HepG2 (cell line): ENCODE results near the gene PGC. TPM values are rescaled to one million over a fixed set of nuclear protein-coding genes. Genes with fewer than 3 reads are reported as not detected.

Source experiments
- ATF4 ChIP-seq, 2 experiments: fragments of 450-650 bp in 1 of 2; sonication (generic) in 1 of 2; formaldehyde crosslinking; IDR thresholded peaks; 2 replicates each; pipeline versions ENCODE4 v1.5.0 to v1.8.0; 2020 to 2022; ENCODE audit warnings: mild to moderate bottlenecking in 1 of 2, missing genetic modification reagents in 1 of 2
- ELF3 ChIP-seq: IDR thresholded peaks from 2 replicates; pipeline ENCODE4 v1.6.1; 2016; ENCODE audit warnings: missing genetic modification reagents, missing compliant biosample characterization
- FOXC1 ChIP-seq: sonication (generic); formaldehyde crosslinking; IDR thresholded peaks from 2 replicates; pipeline ENCODE4 v1.8.0; 2022; ENCODE audit warnings: mild to moderate bottlenecking, missing genetic modification reagents, borderline replicate concordance
- HMGXB4 ChIP-seq, 2 experiments: sonication (generic) in 1 of 2; formaldehyde crosslinking in 1 of 2; IDR thresholded peaks; 2 replicates each; pipeline versions ENCODE4 v1.4.0 to v1.6.1; 2018 to 2020; ENCODE audit warnings: missing genetic modification reagents in 2 of 2, borderline replicate concordance in 1 of 2, low read depth in 1 of 2, mild to moderate bottlenecking in 1 of 2, missing biosample characterization in 1 of 2
- HOXA3 ChIP-seq: sonication (generic); formaldehyde crosslinking; IDR thresholded peaks from 2 replicates; pipeline ENCODE4 v1.5.0; 2020; ENCODE audit warnings: missing genetic modification reagents
- IRF1 ChIP-seq: sonication (generic); formaldehyde crosslinking; IDR thresholded peaks from 2 replicates; pipeline ENCODE4 v1.4.0; 2020; ENCODE audit warnings: low read depth, mild to moderate bottlenecking, missing genetic modification reagents
- MYC ChIP-seq: sonication (generic); formaldehyde crosslinking; IDR thresholded peaks from 2 replicates; pipeline ENCODE4 v1.9.0; 2021; ENCODE audit warnings: missing genetic modification reagents, borderline replicate concordance
- PHF21A ChIP-seq: sonication (generic); formaldehyde crosslinking; IDR thresholded peaks from 2 replicates; pipeline ENCODE4 v1.5.0; 2020; ENCODE audit warnings: mild to moderate bottlenecking, missing genetic modification reagents
- SALL1 ChIP-seq: sonication (generic); formaldehyde crosslinking; IDR thresholded peaks from 2 replicates; pipeline ENCODE4 v1.8.0; 2022; ENCODE audit warnings: mild to moderate bottlenecking, missing genetic modification reagents
- SP140L ChIP-seq: sonication (generic); formaldehyde crosslinking; IDR thresholded peaks from 2 replicates; pipeline ENCODE4 v1.4.0; 2020; ENCODE audit warnings: missing genetic modification reagents, borderline replicate concordance
- TOE1 ChIP-seq: sonication (generic); formaldehyde crosslinking; IDR thresholded peaks from 2 replicates; pipeline ENCODE4 v1.4.0; 2020; ENCODE audit warnings: mild to moderate bottlenecking, missing genetic modification reagents
- U2AF1 ChIP-seq: fragments of 200-400 bp; formaldehyde crosslinking; optimal IDR thresholded peaks from 2 replicates; pipeline ENCODE3; 2017; ENCODE audit warnings: mild to moderate bottlenecking, low read depth, low read length
- YY1 ChIP-seq: IDR thresholded peaks from 2 replicates; pipeline ENCODE4 v1.6.1; 2011; ENCODE audit warnings: low read length, low read depth, moderate library complexity, mild to moderate bottlenecking; ENCODE audit not compliant: insufficient read depth, insufficient replicate concordance
- ZBTB38 ChIP-seq: sonication (generic); formaldehyde crosslinking; IDR thresholded peaks from 2 replicates; pipeline ENCODE4 v1.5.1; 2020; ENCODE audit warnings: mild to moderate bottlenecking, missing genetic modification reagents
- ZFP41 ChIP-seq: sonication (generic); formaldehyde crosslinking; IDR thresholded peaks from 2 replicates; pipeline ENCODE4 v1.4.0; 2020; ENCODE audit warnings: mild to moderate bottlenecking, missing genetic modification reagents, borderline replicate concordance
- ZMYM4 ChIP-seq: sonication (generic); formaldehyde crosslinking; IDR thresholded peaks from 2 replicates; pipeline ENCODE4 v1.8.1; 2023; ENCODE audit warnings: mild to moderate bottlenecking, missing genetic modification reagents
- ZNF17 ChIP-seq: sonication (generic); formaldehyde crosslinking; IDR thresholded peaks from 2 replicates; pipeline ENCODE4 v1.5.0; 2020; ENCODE audit warnings: mild to moderate bottlenecking, missing genetic modification reagents
- ZNF432 ChIP-seq: sonication (generic); formaldehyde crosslinking; IDR thresholded peaks from 2 replicates; pipeline ENCODE4 v1.5.0; 2020; ENCODE audit warnings: missing genetic modification reagents, mild to moderate bottlenecking, borderline replicate concordance
- ZNF556 ChIP-seq: sonication (generic); formaldehyde crosslinking; IDR thresholded peaks from 2 replicates; pipeline ENCODE4 v1.4.0; 2020; ENCODE audit warnings: mild to moderate bottlenecking, missing genetic modification reagents, borderline replicate concordance
- ZNF562 ChIP-seq: sonication (generic); formaldehyde crosslinking; IDR thresholded peaks from 2 replicates; pipeline ENCODE4 v1.8.0; 2022; ENCODE audit warnings: missing genetic modification reagents, borderline replicate concordance
- ZNF574 ChIP-seq: sonication (generic); formaldehyde crosslinking; IDR thresholded peaks from 2 replicates; pipeline ENCODE4 v1.4.0; 2020; ENCODE audit warnings: missing genetic modification reagents
- ZNF766 ChIP-seq: sonication (generic); formaldehyde crosslinking; IDR thresholded peaks from 2 replicates; pipeline ENCODE4 v1.5.0; 2020; ENCODE audit warnings: missing genetic modification reagents, borderline replicate concordance
- ZNF83 ChIP-seq: sonication (generic); formaldehyde crosslinking; IDR thresholded peaks from 2 replicates; pipeline ENCODE4 v1.4.0; 2020; ENCODE audit warnings: missing genetic modification reagents, mild to moderate bottlenecking, borderline replicate concordance
- polyA plus RNA-seq, 8 experiments: library from polyadenylated mRNA; depleted of rRNA in 3 of 8; stranded (reverse) in 7 of 8; unstranded in 1 of 8; fragments of >200 nt; fragmentation: Illumina TruSeq in 4 of 8; extraction: Trizol in 4 of 8; gene quantifications; 2 replicates each; pipeline versions ENCODE4 v1.2.1 to v1.2.3, GENCODE V29; 2011 to 2016; ENCODE audit warnings: low read depth in 4 of 8, missing spikeins in 1 of 8, mixed read lengths in 1 of 8; ENCODE audit not compliant: insufficient read depth in 1 of 8
- total RNA-seq, 5 experiments: library from RNA; depleted of rRNA; stranded (reverse); fragments of >200 nt; fragmentation: Illumina TruSeq; extraction: Trizol; gene quantifications; 2 replicates each; pipeline ENCODE4 v1.2.3, GENCODE V29; 2016; ENCODE audit warnings: low read depth in 1 of 5

Gene PGC
- total and polyA plus RNA-seq, 2 of the 13 experiments (the other 11 are each of a cell fraction or from before 2014, with no cell fraction given): 426 to 502 TPM

- TF ChIP-seq HMGXB4 (CRISPR knock-in tag; IDR thresholded peaks at IDR 0.05; ENCODE audit: borderline replicate concordance in 1 of 2, low read depth in 1 of 2) (peak; percentile 82 to 86), SP140L (no peak), ZNF432 (CRISPR knock-in tag) (no peak), TOE1 (CRISPR knock-in tag) (no peak), ZBTB38 (CRISPR knock-in tag) (peak; percentile 79; the same call in 1 of the 2 replicates), YY1 (peak; percentile 64), ZNF766 (CRISPR knock-in tag) (no peak), ATF4 (CRISPR knock-in tag; IDR thresholded peaks at IDR 0.05) (no peak), ZMYM4 (CRISPR knock-in tag) (peak; percentile 15; the same call in 1 of the 2 replicates), ZNF574 (CRISPR knock-in tag) (peak; percentile 88), ZNF562 (CRISPR knock-in tag) (no peak), PHF21A (no peak), IRF1 (CRISPR knock-in tag) (no peak), U2AF1 (peak; percentile 50), ELF3 (CRISPR knock-in tag) (0 out of 2 replicates have a peak, but pooled peaks have one; percentile 41), FOXC1 (CRISPR knock-in tag) (no peak), MYC (CRISPR knock-in tag) (peak; percentile 54; the same call in 1 of the 2 replicates), ZNF17 (CRISPR knock-in tag) (no peak), ZNF556 (CRISPR knock-in tag) (peak; percentile 73; the same call in 1 of the 2 replicates), HOXA3 (CRISPR knock-in tag) (peak; percentile 45; the same call in 1 of the 2 replicates), SALL1 (CRISPR knock-in tag) (peak; percentile 85), ZFP41 (CRISPR knock-in tag) (peak; percentile 45; the same call in 1 of the 2 replicates), ZNF83 (CRISPR knock-in tag) (no peak)
These were observed 41.0 kb downstream of the PGC start (continued) for GRCh38 chr6:41705996-41706835.
